ENCODE results near the gene TCF19. TPM values are rescaled to one million over a fixed set of nuclear protein-coding genes. Genes with fewer than 3 reads are reported as not detected.

The TCF19 gene
- total RNA-seq, 1 experiment from 2014 or later: 39.1 TPM

- Histone ChIP-seq H3K4me3 (ENCODE audit: low read depth, low read length, poor library complexity, severe bottlenecking) (no peak overlapping the region), H3K9me3 (ENCODE audit: low read depth, low read length, poor library complexity, severe bottlenecking) (no peaks in the 10 kb centered on the region), H3K27me3 (replicated peaks; ENCODE audit: insufficient read depth, low read depth, low read length, poor library complexity) (no peaks in the 10 kb centered on the region), H3K36me3 (ENCODE audit: insufficient read depth, low read length, poor library complexity, severe bottlenecking) (no peaks in the 10 kb centered on the region), H3K27ac (ENCODE audit: low read depth, low read length, poor library complexity, severe bottlenecking) (no peak overlapping the region), H3K4me1 (ENCODE audit: insufficient read depth, low read length, poor library complexity, severe bottlenecking) (peaks cover 4% of the 10 kb centered on the region)
- no peak for DNase-seq (ENCODE audit: low spot score)
- no TSS peak for BruUV-seq (replicated peaks)
- CTCF ChIA-PET: no interaction called here
- POLR2A ChIA-PET (ENCODE audit: low non-redundant PET): no interaction called here
- intact Hi-C loops (cut with micrococcal nuclease; ENCODE audit: unreplicated experiment): no loop called here
- TF ChIP-seq CTCF (conservative IDR thresholded peaks at IDR 0.05; ENCODE audit: low read depth, low read length): no peak
- no peak for TF ChIP-seq EZH2 (IDR thresholded peaks at IDR 0.05; ENCODE audit: borderline replicate concordance, low read depth, low read length, poor library complexity, severe bottlenecking)
Observed at GRCh38 chr6:31208506-31208905, 50.1 kb downstream of the TCF19 start.

- Histone ChIP-seq H3K27ac (ENCODE audit: low read depth, low read length, poor library complexity, severe bottlenecking) (no peak overlapping the region), H3K4me1 (ENCODE audit: insufficient read depth, low read length, poor library complexity, severe bottlenecking) (peaks cover 4% of the 10 kb centered on the region), H3K9me3 (ENCODE audit: low read depth, low read length, poor library complexity, severe bottlenecking) (no peaks in the 10 kb centered on the region), H3K36me3 (ENCODE audit: insufficient read depth, low read length, poor library complexity, severe bottlenecking) (no peaks in the 10 kb centered on the region), H3K4me3 (ENCODE audit: low read depth, low read length, poor library complexity, severe bottlenecking) (no peak overlapping the region), H3K27me3 (replicated peaks; ENCODE audit: insufficient read depth, low read depth, low read length, poor library complexity) (no peaks in the 10 kb centered on the region)
- no peak for DNase-seq (ENCODE audit: low spot score)
- ChIA-PET CTCF (no interaction called here), POLR2A (ENCODE audit: low non-redundant PET) (no interaction called here)
- intact Hi-C loops (cut with micrococcal nuclease; ENCODE audit: unreplicated experiment): no loop called here
- TF ChIP-seq EZH2 (IDR thresholded peaks at IDR 0.05; ENCODE audit: borderline replicate concordance, low read depth, low read length, poor library complexity, severe bottlenecking) (no peak), CTCF (conservative IDR thresholded peaks at IDR 0.05; ENCODE audit: low read depth, low read length) (no peak)
- no TSS peak for BruUV-seq (replicated peaks)
Observed at GRCh38 chr6:31209137-31209536, 50.7 kb downstream of the TCF19 start.

- no peak for TF ChIP-seq EZH2 (IDR thresholded peaks at IDR 0.05; ENCODE audit: borderline replicate concordance, low read depth, low read length, poor library complexity, severe bottlenecking)
- TF ChIP-seq CTCF (conservative IDR thresholded peaks at IDR 0.05; ENCODE audit: low read depth, low read length): no peak
- intact Hi-C loops (cut with micrococcal nuclease; ENCODE audit: unreplicated experiment): no loop called here
- no peak for DNase-seq (ENCODE audit: low spot score)
- no peaks in the 10 kb centered on the region for H3K9me3 ChIP-seq (ENCODE audit: low read depth, low read length, poor library complexity, severe bottlenecking)
- H3K4me3 ChIP-seq (ENCODE audit: low read depth, low read length, poor library complexity, severe bottlenecking): no peak overlapping the region
- H3K27ac ChIP-seq (ENCODE audit: low read depth, low read length, poor library complexity, severe bottlenecking): no peak overlapping the region
- H3K36me3 ChIP-seq (ENCODE audit: insufficient read depth, low read length, poor library complexity, severe bottlenecking): no peaks in the 10 kb centered on the region
- ChIA-PET CTCF (no interaction called here), POLR2A (ENCODE audit: low non-redundant PET) (no interaction called here)
- BruUV-seq (replicated peaks): no TSS peak
- no peaks in the 10 kb centered on the region for H3K4me1 ChIP-seq (ENCODE audit: insufficient read depth, low read length, poor library complexity, severe bottlenecking)
- H3K27me3 ChIP-seq (replicated peaks; ENCODE audit: insufficient read depth, low read depth, low read length, poor library complexity): no peaks in the 10 kb centered on the region
Observed at GRCh38 chr6:31210123-31210522, 51.7 kb downstream of the TCF19 start.

All from A673 (cell line).